WTC11 (cell line): Measurements from ENCODE around the gene EIF3B. TPM values are rescaled to one million over a fixed set of nuclear protein-coding genes. Genes with fewer than 3 reads are reported as not detected.
"Not testable (repeated sequence)": the region's sequence is repeated elsewhere in the genome, so short reads cannot be mapped to it uniquely, and the experiment has no call there.

ENCODE experiments used
- ATAC-seq: fragments of 200-7000 bp; cut with Tn5 transposase; 2 replicates; pipeline ENCODE4 v1.10.0; 2021; ENCODE audit warnings: mild to moderate bottlenecking, moderate library complexity
- CTCF ChIA-PET: fragments of 300-600 bp; sonication (Branson Sonifier 250); formaldehyde crosslinking; loops from one replicate; lab custom pipeline; 2021; ENCODE audit warnings: antibody characterized with exemption; lab: Charles Lee
- POLR2A ChIA-PET: fragments of 350-600 bp; sonication (Branson Sonifier 250); formaldehyde crosslinking; loops from one replicate; lab custom pipeline; 2021; ENCODE audit warnings: antibody characterized with exemption; lab: Charles Lee
- DNase-seq: peaks from one replicate; pipeline ENCODE4 v3.0.0; 2021; ENCODE audit warnings: low spot score
- H3K27ac Mint-ChIP-seq: 2 replicates; pipeline ENCODE4 v1.8.0; 2021; ENCODE audit warnings: mixed read lengths
- H3K27me3 Mint-ChIP-seq: 2 replicates; pipeline ENCODE4 v1.8.0; 2021; ENCODE audit warnings: low read depth, mild to moderate bottlenecking, moderate library complexity, mixed read lengths
- H3K36me3 Mint-ChIP-seq: 2 replicates; pipeline ENCODE4 v1.8.0; 2021; ENCODE audit warnings: mixed read lengths
- H3K4me1 Mint-ChIP-seq: 2 replicates; pipeline ENCODE4 v1.8.0; 2022; ENCODE audit warnings: mixed read lengths
- H3K4me3 Mint-ChIP-seq: 2 replicates; pipeline ENCODE4 v1.8.0; 2021; ENCODE audit warnings: mild to moderate bottlenecking, moderate library complexity, mixed read lengths
- H3K9me3 Mint-ChIP-seq: 2 replicates; pipeline ENCODE4 v1.8.0; 2021; ENCODE audit warnings: mixed read lengths
- CREB1 ChIP-seq: sonication (generic); formaldehyde crosslinking; IDR thresholded peaks from 2 replicates; pipeline ENCODE4 v1.8.0; 2023; ENCODE audit warnings: mild to moderate bottlenecking, missing genetic modification reagents
- CREM ChIP-seq: sonication (generic); formaldehyde crosslinking; IDR thresholded peaks from 2 replicates; pipeline ENCODE4 v1.8.1; 2022; ENCODE audit warnings: mild to moderate bottlenecking, missing genetic modification reagents, moderate library complexity
- ELF4 ChIP-seq: sonication (generic); formaldehyde crosslinking; IDR thresholded peaks from 2 replicates; pipeline ENCODE4 v1.8.1; 2022; ENCODE audit warnings: low read depth, mild to moderate bottlenecking, moderate library complexity, missing genetic modification reagents
- FOXJ3 ChIP-seq: sonication (generic); formaldehyde crosslinking; IDR thresholded peaks from 2 replicates; pipeline ENCODE4 v1.9.0; 2021; ENCODE audit warnings: missing genetic modification reagents, mild to moderate bottlenecking, borderline replicate concordance
- FOXK1 ChIP-seq: sonication (generic); formaldehyde crosslinking; IDR thresholded peaks from 2 replicates; pipeline ENCODE4 v1.8.0; 2022; ENCODE audit warnings: mild to moderate bottlenecking, moderate library complexity, missing genetic modification reagents
- GABPB1 ChIP-seq: sonication (generic); formaldehyde crosslinking; IDR thresholded peaks from 2 replicates; pipeline ENCODE4 v1.8.1; 2023; ENCODE audit warnings: mild to moderate bottlenecking, missing genetic modification reagents
- JUN ChIP-seq: sonication (generic); formaldehyde crosslinking; IDR thresholded peaks from 2 replicates; pipeline ENCODE4 v1.8.0; 2023; ENCODE audit warnings: mild to moderate bottlenecking, missing genetic modification reagents
- PRRX2 ChIP-seq: fragments of 250-450 bp; sonication (Bioruptor Pico); IDR thresholded peaks from 2 replicates; pipeline ENCODE4 v1.8.0; 2021; ENCODE audit warnings: mild to moderate bottlenecking
- TEAD1 ChIP-seq: sonication (generic); formaldehyde crosslinking; IDR thresholded peaks from 2 replicates; pipeline ENCODE4 v1.8.0; 2022; ENCODE audit warnings: mild to moderate bottlenecking, missing genetic modification reagents
- TP53 ChIP-seq: sonication (generic); formaldehyde crosslinking; IDR thresholded peaks from 2 replicates; pipeline ENCODE4 v1.8.1; 2023; ENCODE audit warnings: mild to moderate bottlenecking, missing genetic modification reagents
- ZNF138 ChIP-seq: sonication (generic); formaldehyde crosslinking; conservative IDR thresholded peaks from 2 replicates; pipeline ENCODE4 v1.8.1; 2022; ENCODE audit warnings: mild to moderate bottlenecking, moderate library complexity, missing genetic modification reagents
- ZNF232 ChIP-seq: sonication (generic); formaldehyde crosslinking; IDR thresholded peaks from 2 replicates; pipeline ENCODE4 v1.8.0; 2022; ENCODE audit warnings: mild to moderate bottlenecking, missing genetic modification reagents
- ZNF416 ChIP-seq: fragments of 250-450 bp; sonication (Bioruptor Pico); IDR thresholded peaks from 2 replicates; pipeline ENCODE4 v1.9.0; 2021; ENCODE audit warnings: mild to moderate bottlenecking, inconsistent platforms
- total RNA-seq: library from RNA; stranded (reverse); gene quantifications from 3 replicates; pipeline ENCODE4 v1.2.3, GENCODE V29; 2021
- TF ChIP-seq, protein P1 (sequence below): fragments of 250-450 bp; sonication (Bioruptor Pico); IDR thresholded peaks from 2 replicates; pipeline ENCODE4 v1.9.0; 2021; ENCODE audit warnings: mild to moderate bottlenecking
- TF ChIP-seq, protein P2 (sequence below): sonication (generic); formaldehyde crosslinking; IDR thresholded peaks from 2 replicates; pipeline ENCODE4 v1.8.1; 2023; ENCODE audit warnings: mild to moderate bottlenecking, moderate library complexity, missing genetic modification reagents
- TF ChIP-seq, protein P3 (sequence below): fragments of 250-450 bp; sonication (Bioruptor Pico); IDR thresholded peaks from 2 replicates; pipeline ENCODE4 v1.8.0; 2021; ENCODE audit warnings: mild to moderate bottlenecking
- TF ChIP-seq, protein P4 (sequence below): sonication (generic); formaldehyde crosslinking; IDR thresholded peaks from 2 replicates; pipeline ENCODE4 v1.8.0; 2023; ENCODE audit warnings: missing genetic modification reagents, mild to moderate bottlenecking, borderline replicate concordance

EIF3B gene
- total RNA-seq, 1 experiment from 2014 or later: 361 TPM

DNA sequence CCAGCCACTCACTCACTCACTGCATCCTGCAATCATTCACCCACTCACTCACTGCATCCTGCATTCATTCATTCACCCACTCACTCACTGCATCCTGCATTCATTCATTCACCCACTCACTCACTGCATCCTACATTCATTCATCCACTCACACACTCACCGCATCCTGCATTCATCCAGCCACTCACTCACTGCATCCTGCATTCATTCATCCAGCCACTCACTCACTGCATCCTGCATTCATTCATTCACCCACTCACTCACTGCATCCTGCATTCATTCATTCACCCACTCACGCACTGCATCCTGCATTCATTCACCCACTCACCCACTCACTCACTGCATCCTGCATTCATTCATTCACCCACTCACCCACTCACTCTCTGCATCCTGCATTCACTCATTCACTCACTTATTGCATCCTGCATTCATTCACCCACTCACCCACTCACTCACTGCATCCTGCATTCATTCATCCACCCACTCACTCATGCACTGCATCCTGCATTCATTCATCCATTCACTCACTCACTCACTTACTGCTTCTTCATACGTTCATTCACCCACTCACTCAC is 39.6 kb upstream of the EIF3B start:
- POLR2A ChIA-PET: not testable (repeated sequence)

DNA sequence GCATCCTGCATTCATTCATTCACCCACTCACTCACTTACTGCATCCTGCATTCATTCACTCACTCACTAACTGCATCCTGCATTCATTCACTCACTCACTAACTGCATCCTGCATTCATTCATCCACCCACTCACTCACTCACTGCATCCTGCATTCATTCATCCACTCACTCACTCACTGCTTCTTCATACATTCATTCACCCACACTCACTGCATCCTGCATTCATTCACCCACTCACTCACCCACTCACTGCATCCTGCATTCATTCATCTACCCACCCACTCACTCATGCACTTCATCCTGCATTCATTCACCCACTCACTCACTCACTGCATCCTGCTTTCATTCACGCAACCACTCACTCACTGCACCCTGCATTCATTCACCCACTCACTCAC is 38.8 kb upstream of the EIF3B start:
- no peak for DNase-seq
- ChIA-PET POLR2A (no interaction called here), CTCF (no interaction called here)
- no peak overlapping the region for H3K27ac Mint-ChIP-seq
- H3K27me3 Mint-ChIP-seq: no peaks in the 10 kb centered on the region
- no peaks in the 10 kb centered on the region for H3K9me3 Mint-ChIP-seq
- no peak overlapping the region for H3K4me3 Mint-ChIP-seq
- peaks cover 7% of the 10 kb centered on the region for H3K4me1 Mint-ChIP-seq
- 0 out of 2 replicates have a peak, but pooled peaks cover 2% of the 10 kb centered on the region for H3K36me3 Mint-ChIP-seq
- no peak for ATAC-seq
- TF ChIP-seq CREB1 (no peak), JUN (CRISPR knock-in tag) (no peak), FOXJ3 (CRISPR knock-in tag) (no peak), ZNF416 (CRISPR knock-in tag) (no peak), ZNF138 (CRISPR knock-in tag) (no peak), ELF4 (CRISPR knock-in tag) (no peak), PRRX2 (CRISPR knock-in tag) (no peak), ZNF232 (CRISPR knock-in tag) (no peak), CREM (CRISPR knock-in tag) (no peak), GABPB1 (CRISPR knock-in tag) (no peak), TP53 (no peak), TEAD1 (no peak), FOXK1 (CRISPR knock-in tag) (no peak)
- TF ChIP-seq, protein P1, sequence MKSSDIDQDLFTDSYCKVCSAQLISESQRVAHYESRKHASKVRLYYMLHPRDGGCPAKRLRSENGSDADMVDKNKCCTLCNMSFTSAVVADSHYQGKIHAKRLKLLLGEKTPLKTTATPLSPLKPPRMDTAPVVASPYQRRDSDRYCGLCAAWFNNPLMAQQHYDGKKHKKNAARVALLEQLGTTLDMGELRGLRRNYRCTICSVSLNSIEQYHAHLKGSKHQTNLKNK: no peak
- TF ChIP-seq, protein P2, sequence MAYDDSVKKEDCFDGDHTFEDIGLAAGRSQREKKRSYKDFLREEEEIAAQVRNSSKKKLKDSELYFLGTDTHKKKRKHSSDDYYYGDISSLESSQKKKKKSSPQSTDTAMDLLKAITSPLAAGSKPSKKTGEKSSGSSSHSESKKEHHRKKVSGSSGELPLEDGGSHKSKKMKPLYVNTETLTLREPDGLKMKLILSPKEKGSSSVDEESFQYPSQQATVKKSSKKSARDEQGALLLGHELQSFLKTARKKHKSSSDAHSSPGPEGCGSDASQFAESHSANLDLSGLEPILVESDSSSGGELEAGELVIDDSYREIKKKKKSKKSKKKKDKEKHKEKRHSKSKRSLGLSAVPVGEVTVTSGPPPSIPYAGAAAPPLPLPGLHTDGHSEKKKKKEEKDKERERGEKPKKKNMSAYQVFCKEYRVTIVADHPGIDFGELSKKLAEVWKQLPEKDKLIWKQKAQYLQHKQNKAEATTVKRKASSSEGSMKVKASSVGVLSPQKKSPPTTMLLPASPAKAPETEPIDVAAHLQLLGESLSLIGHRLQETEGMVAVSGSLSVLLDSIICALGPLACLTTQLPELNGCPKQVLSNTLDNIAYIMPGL (CRISPR knock-in tag): no peak
- TF ChIP-seq, protein P3, sequence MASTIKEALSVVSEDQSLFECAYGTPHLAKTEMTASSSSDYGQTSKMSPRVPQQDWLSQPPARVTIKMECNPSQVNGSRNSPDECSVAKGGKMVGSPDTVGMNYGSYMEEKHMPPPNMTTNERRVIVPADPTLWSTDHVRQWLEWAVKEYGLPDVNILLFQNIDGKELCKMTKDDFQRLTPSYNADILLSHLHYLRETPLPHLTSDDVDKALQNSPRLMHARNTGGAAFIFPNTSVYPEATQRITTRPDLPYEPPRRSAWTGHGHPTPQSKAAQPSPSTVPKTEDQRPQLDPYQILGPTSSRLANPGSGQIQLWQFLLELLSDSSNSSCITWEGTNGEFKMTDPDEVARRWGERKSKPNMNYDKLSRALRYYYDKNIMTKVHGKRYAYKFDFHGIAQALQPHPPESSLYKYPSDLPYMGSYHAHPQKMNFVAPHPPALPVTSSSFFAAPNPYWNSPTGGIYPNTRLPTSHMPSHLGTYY (CRISPR knock-in tag): no peak
- TF ChIP-seq, protein P4, sequence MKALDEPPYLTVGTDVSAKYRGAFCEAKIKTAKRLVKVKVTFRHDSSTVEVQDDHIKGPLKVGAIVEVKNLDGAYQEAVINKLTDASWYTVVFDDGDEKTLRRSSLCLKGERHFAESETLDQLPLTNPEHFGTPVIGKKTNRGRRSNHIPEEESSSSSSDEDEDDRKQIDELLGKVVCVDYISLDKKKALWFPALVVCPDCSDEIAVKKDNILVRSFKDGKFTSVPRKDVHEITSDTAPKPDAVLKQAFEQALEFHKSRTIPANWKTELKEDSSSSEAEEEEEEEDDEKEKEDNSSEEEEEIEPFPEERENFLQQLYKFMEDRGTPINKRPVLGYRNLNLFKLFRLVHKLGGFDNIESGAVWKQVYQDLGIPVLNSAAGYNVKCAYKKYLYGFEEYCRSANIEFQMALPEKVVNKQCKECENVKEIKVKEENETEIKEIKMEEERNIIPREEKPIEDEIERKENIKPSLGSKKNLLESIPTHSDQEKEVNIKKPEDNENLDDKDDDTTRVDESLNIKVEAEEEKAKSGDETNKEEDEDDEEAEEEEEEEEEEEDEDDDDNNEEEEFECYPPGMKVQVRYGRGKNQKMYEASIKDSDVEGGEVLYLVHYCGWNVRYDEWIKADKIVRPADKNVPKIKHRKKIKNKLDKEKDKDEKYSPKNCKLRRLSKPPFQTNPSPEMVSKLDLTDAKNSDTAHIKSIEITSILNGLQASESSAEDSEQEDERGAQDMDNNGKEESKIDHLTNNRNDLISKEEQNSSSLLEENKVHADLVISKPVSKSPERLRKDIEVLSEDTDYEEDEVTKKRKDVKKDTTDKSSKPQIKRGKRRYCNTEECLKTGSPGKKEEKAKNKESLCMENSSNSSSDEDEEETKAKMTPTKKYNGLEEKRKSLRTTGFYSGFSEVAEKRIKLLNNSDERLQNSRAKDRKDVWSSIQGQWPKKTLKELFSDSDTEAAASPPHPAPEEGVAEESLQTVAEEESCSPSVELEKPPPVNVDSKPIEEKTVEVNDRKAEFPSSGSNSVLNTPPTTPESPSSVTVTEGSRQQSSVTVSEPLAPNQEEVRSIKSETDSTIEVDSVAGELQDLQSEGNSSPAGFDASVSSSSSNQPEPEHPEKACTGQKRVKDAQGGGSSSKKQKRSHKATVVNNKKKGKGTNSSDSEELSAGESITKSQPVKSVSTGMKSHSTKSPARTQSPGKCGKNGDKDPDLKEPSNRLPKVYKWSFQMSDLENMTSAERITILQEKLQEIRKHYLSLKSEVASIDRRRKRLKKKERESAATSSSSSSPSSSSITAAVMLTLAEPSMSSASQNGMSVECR (CRISPR knock-in tag): no peak

More for the DNA sequence above, 39.6 kb upstream of the EIF3B start:
- H3K27me3 Mint-ChIP-seq, ATAC-seq, CTCF ChIA-PET, DNase-seq, H3K9me3 Mint-ChIP-seq, H3K27ac Mint-ChIP-seq, H3K4me3 Mint-ChIP-seq, H3K36me3 Mint-ChIP-seq: not testable (repeated sequence)
- peaks cover 11% of the 10 kb centered on the region for H3K4me1 Mint-ChIP-seq
